RWPE1 (cell line): ENCODE data around the gene SNORC.
A peak's percentile ranks its signal among the peaks of the same experiment; 100 is the strongest.

ENCODE experiments used
- CTCF ChIA-PET: fragments of 350-600 bp; sonication (Branson Sonifier 250); formaldehyde crosslinking; extraction: SDS; loops from one replicate; lab custom pipeline; 2021; lab: Yijun Ruan, JAX
- POLR2A ChIA-PET: fragments of 400-600 bp; formaldehyde crosslinking; extraction: SDS; loops from one replicate; lab custom pipeline; 2020; ENCODE audit warnings: antibody characterized with exemption; ENCODE audit not compliant: low non-redundant PET; lab: Yijun Ruan, JAX
- DNase-seq: peaks from one replicate; pipeline ENCODE4 v3.0.0; 2012; ENCODE audit warnings: low spot score
- H3K27ac ChIP-seq: fragments of 450-650 bp; 2 replicates; pipeline ENCODE4 v1.5.1; 2017
- TF ChIP-seq, protein P1 (sequence below): fragments of 450-650 bp; conservative IDR thresholded peaks from 2 replicates; pipeline ENCODE4 v1.5.1; 2017; ENCODE audit warnings: low read depth, mild to moderate bottlenecking

SNORC gene

DNA sequence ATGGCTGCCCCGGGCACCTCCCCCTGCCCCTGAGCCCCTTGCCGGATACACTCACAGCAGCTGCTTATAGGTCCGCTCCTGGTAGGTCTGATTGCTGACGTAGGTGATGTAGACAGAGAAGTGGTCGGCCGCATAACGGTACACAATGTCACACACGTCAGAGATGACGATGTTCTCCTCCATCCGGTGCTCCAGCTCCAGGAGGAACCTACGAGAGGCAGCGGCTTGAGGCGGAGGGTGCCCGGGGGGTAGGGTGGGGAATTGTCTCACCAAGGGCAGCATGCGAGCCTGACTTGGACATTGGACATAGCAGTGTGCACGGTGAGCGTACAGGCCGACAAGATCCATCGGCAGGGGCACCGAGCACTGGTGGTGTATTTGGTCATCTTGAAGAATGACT lies 22.8 kb downstream of the SNORC start:
- no peak overlapping the region for H3K27ac ChIP-seq
- DNase-seq, result no peak
- CTCF ChIA-PET, result interaction anchor here (0.6 kb wide), 1 partner anchor 324 kb away, joined by 3 read pairs; no protein-coding TSS in a partner anchor
- POLR2A ChIA-PET, result no interaction called here
- TF ChIP-seq, protein P1, sequence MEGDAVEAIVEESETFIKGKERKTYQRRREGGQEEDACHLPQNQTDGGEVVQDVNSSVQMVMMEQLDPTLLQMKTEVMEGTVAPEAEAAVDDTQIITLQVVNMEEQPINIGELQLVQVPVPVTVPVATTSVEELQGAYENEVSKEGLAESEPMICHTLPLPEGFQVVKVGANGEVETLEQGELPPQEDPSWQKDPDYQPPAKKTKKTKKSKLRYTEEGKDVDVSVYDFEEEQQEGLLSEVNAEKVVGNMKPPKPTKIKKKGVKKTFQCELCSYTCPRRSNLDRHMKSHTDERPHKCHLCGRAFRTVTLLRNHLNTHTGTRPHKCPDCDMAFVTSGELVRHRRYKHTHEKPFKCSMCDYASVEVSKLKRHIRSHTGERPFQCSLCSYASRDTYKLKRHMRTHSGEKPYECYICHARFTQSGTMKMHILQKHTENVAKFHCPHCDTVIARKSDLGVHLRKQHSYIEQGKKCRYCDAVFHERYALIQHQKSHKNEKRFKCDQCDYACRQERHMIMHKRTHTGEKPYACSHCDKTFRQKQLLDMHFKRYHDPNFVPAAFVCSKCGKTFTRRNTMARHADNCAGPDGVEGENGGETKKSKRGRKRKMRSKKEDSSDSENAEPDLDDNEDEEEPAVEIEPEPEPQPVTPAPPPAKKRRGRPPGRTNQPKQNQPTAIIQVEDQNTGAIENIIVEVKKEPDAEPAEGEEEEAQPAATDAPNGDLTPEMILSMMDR, result no peak

DNA sequence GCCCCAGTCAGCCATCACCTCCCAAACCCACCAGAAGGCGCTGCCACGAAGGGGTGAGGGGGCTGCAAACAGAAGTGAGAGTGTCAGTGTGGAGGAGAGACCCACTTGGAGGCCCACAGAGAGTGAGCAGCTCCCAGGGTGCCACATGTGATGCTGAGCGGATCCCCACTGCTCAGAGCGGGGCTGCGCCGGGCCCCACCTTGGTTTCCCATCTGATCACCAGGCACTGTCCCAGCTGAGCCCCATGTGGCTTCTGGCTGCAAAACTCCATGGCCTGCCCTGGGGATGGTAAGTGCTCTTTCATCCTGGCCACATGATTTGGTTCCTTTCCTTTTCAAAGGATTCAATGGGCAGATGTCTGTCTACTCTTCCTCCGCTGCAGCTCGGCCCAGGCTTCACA lies 23.8 kb downstream of the SNORC start:
- TF ChIP-seq, protein P1, result no peak
- ChIA-PET POLR2A (no interaction called here), CTCF (no interaction called here)
- no peak overlapping the region for H3K27ac ChIP-seq
- DNase-seq, result no peak

DNA sequence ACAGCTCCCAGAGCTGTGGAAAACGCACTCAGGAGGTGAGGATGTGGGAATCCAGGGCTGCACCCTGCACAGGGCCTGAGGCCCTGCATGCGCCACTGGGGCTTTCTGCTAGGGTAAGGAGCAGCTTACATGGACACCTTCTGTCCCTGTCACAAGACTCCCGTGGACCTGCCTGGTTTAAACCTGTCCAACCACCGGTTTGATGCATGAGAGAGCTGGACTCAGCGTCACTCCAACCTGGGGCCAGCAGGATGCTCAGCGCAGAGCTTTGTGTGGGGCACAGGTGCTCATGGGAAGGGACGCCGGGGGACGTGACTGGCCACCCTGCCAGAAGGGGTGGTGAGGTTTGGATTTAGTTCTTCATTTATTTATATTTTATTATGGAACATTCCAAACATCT lies 24.2 kb downstream of the SNORC start:
- TF ChIP-seq, protein P1, result no peak
- ChIA-PET POLR2A (no interaction called here), CTCF (no interaction called here)
- no peak overlapping the region for H3K27ac ChIP-seq
- DNase-seq, result no peak

DNA sequence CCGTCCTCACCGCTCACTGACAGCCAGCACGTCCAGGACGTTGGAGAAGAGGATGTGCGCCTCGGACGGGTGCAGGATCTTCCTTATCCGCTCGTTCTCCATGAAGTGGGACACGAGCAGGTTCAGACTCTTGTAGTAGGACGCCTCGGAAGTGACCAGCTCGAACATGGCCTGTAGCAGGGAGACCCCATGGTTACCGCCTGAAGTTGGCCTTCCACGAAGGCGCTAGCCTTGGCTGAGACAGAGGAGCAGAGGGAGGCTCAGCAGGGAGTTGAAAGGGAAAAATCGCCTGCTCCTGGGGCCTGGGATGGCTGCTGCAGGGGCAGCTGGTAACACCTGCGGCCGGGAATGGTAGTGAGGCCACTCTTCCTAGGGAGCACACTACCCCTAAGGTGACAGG lies 24.7 kb downstream of the SNORC start:
- no peak for DNase-seq
- ChIA-PET POLR2A (no interaction called here), CTCF (no interaction called here)
- TF ChIP-seq, protein P1, result no peak
- H3K27ac ChIP-seq, result no peak overlapping the region

DNA sequence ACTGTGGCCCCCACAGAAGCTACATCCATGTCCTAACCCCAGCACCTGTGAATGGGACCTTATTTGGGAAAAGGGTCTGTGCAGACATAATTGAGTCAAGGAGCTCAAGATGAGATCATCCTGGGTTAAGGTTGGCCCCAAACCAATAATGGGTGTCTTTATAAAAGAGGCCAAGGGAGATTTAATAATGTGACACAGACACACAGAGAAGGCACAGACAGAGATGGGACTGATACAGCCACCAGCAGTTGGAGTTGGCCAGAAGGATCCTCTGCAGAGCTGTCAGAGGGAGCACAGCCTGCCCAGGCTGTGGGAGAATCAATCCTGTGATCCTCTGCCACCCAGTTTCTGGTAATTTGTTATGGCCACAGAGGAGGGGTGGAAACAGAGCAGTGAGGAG lies 26.0 kb downstream of the SNORC start:
- TF ChIP-seq, protein P1, result no peak
- ChIA-PET POLR2A (no interaction called here), CTCF (no interaction called here)
- H3K27ac ChIP-seq, result no peak overlapping the region
- DNase-seq, result no peak

DNA sequence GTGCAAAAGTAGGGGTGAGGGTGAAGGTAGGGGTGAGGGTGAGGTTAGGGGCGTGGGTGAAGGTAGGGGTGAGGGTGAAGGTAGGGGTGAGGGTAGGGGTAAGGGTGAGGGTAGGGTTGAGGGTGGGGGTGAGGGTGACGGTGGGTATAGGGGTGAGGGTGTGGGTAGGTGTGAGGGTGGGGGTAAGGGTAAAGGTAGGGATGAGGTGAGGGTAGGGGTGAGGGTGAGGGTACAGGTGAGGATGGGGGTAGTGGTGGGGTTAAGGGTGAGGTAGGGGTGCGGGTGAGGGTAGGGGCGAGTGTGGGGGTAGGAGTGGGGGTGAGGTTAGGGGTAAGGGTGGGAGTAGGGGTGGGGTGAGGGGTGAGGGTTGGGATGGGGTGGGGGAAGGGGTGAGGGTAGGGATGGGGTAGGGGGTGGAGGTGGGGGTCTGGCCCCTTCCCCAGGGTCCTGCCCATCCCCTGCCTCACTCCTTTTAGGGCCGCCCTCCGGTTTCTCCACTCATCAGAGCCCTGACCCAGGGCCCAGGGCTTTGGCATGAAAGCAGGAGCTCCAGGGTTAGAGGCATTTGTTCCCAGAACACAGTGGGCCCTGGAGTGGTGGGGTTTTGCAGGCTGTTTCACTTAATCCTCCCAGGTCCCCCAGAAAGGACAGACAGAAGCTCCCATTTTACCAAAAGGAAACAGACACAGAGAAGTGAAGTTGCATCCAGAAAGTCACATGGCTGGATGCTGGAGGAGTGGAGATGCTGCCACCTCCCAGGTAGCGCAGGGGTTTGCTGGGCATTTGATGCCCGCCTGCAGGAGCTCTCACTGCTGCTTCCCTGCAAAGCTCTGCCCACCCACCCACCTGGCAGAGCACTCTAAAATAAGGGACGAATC lies 26.9 kb downstream of the SNORC start:
- TF ChIP-seq, protein P1, result no peak
- CTCF ChIA-PET, result interaction anchor here (0.6 kb wide), 1 partner anchor 127 kb away, joined by 5 read pairs; no protein-coding TSS in a partner anchor
- POLR2A ChIA-PET, result no interaction called here
- peak overlapping the region; percentile 31; the same call in 1 of the 2 replicates for H3K27ac ChIP-seq
- no peak for DNase-seq
